Measurements from ENCODE around the gene C14orf132.

C14orf132 gene

GRCh38 chr14:96102081-96102856 lies 63.1 kb downstream of the C14orf132 start:
- no peak for DNase-seq

- no peak for DNase-seq
These were observed 63.9 kb downstream of the C14orf132 start for GRCh38 chr14:96103075-96103474.

- no peak for DNase-seq
These were observed 64.6 kb downstream of the C14orf132 start for GRCh38 chr14:96103560-96104460.

GRCh38 chr14:96104469-96105057 lies 65.4 kb downstream of the C14orf132 start:
- no peak for DNase-seq

- DNase-seq = no peak
These were observed 66.1 kb downstream of the C14orf132 start for GRCh38 chr14:96105089-96105925.

GRCh38 chr14:96105926-96106441 lies 66.8 kb downstream of the C14orf132 start:
- no peak for DNase-seq

GRCh38 chr14:96106891-96107290 lies 67.7 kb downstream of the C14orf132 start:
- no peak for DNase-seq

- DNase-seq = no peak
These were observed 69.1 kb downstream of the C14orf132 start for GRCh38 chr14:96108061-96108795.

GRCh38 chr14:96108911-96109310 lies 69.7 kb downstream of the C14orf132 start:
- no peak for DNase-seq

GRCh38 chr14:96109596-96110355 lies 70.6 kb downstream of the C14orf132 start:
- DNase-seq = no peak

- DNase-seq = no peak
These were observed 72.9 kb downstream of the C14orf132 start for GRCh38 chr14:96112032-96112431.

GRCh38 chr14:96114002-96114401 lies 74.8 kb downstream of the C14orf132 start:
- DNase-seq = no peak

GRCh38 chr14:96117101-96117897 lies 78.1 kb downstream of the C14orf132 start:
- DNase-seq = no peak

GRCh38 chr14:96117960-96118359 lies 78.8 kb downstream of the C14orf132 start:
- no peak for DNase-seq

- no peak for DNase-seq
These were observed 79.2 kb downstream of the C14orf132 start for GRCh38 chr14:96118391-96118790.

GRCh38 chr14:96119947-96120346 lies 80.8 kb downstream of the C14orf132 start:
- no peak for DNase-seq

- no peak for DNase-seq
These were observed 81.2 kb downstream of the C14orf132 start for GRCh38 chr14:96120392-96120791.

- DNase-seq = no peak
These were observed 81.8 kb downstream of the C14orf132 start for GRCh38 chr14:96120941-96121340.

- no peak for DNase-seq
These were observed 82.7 kb downstream of the C14orf132 start for GRCh38 chr14:96121660-96122395.
